ENCODE results near the gene PARP15.
"Not testable (repeated sequence)": the region's sequence is repeated elsewhere in the genome, so short reads cannot be mapped to it uniquely, and the experiment has no call there.

GRCh38 chr3:122651962-122652361 lies 74.5 kb downstream of the PARP15 start:
- not testable (repeated sequence) for TF ChIP-seq POLR2A, CTCF (IDR thresholded peaks at IDR 0.05)

All from transverse colon (tissue), 3 donors.